Osteocyte (in vitro differentiated cells): ENCODE data around the gene SLC13A5. TPM values are rescaled to one million over a fixed set of nuclear protein-coding genes. Genes with fewer than 3 reads are reported as not detected.
"Not testable (repeated sequence)": the region's sequence is repeated elsewhere in the genome, so short reads cannot be mapped to it uniquely, and the experiment has no call there.

ENCODE experiments used
- DNase-seq: peaks from one replicate; pipeline ENCODE4 v3.0.0; 2021; ENCODE audit warnings: mixed read lengths; ENCODE audit not compliant: unreplicated experiment; ENCODE audit errors: extremely low spot score
- H3K27ac Mint-ChIP-seq: one replicate; pipeline ENCODE4 v1.8.0; 2021; ENCODE audit warnings: mild to moderate bottlenecking, mixed read lengths; ENCODE audit not compliant: unreplicated experiment
- H3K27me3 Mint-ChIP-seq: one replicate; pipeline ENCODE4 v1.8.0; 2021; ENCODE audit warnings: mixed read lengths; ENCODE audit not compliant: unreplicated experiment
- H3K36me3 Mint-ChIP-seq: one replicate; pipeline ENCODE4 v1.8.0; 2021; ENCODE audit warnings: mixed read lengths; ENCODE audit not compliant: unreplicated experiment
- H3K4me1 Mint-ChIP-seq: one replicate; pipeline ENCODE4 v1.8.0; 2021; ENCODE audit warnings: mixed read lengths; ENCODE audit not compliant: unreplicated experiment
- H3K4me3 Mint-ChIP-seq: one replicate; pipeline ENCODE4 v1.8.0; 2021; ENCODE audit warnings: mild to moderate bottlenecking, moderate library complexity, mixed read lengths; ENCODE audit not compliant: unreplicated experiment
- H3K9me3 Mint-ChIP-seq: one replicate; pipeline ENCODE4 v1.8.0; 2021; ENCODE audit warnings: mixed read lengths; ENCODE audit not compliant: unreplicated experiment
- total RNA-seq: library from RNA; stranded (reverse); gene quantifications from 2 replicates; pipeline ENCODE4 v1.2.1, GENCODE V29; 2021
- TF ChIP-seq, protein P1 (sequence below): fragments of 200-600 bp; sonication (generic); IDR thresholded peaks from 2 replicates; pipeline ENCODE4 v1.5.0; 2021; ENCODE audit warnings: antibody characterized with exemption, mild to moderate bottlenecking, moderate library complexity

SLC13A5 gene
- total RNA-seq, 1 donor from 2014 or later, result not detected

DNA sequence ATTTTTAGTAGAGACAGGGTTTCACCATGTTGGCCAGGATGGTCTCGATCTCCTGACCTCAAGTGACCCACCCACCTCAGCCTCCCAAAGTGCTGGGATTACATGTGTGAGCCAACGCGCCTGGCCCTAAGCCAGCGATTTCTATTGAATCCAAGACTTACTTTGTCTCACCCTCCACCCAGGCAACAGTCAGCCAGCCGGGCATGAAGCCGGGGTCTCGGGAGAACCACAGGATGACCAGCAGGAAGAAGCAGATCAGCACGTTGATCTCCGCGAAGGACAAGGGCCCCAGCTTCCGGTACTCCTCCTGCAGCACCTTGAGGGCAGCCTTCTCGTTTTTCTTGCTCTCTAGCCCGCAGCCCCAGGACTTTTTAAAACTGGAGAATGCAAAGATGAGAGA lies 17.6 kb downstream of the SLC13A5 start:
- H3K27ac Mint-ChIP-seq, result no peak overlapping the region
- H3K27me3 Mint-ChIP-seq, result peaks cover 12% of the 10 kb centered on the region
- no peaks in the 10 kb centered on the region for H3K4me1 Mint-ChIP-seq
- no peak overlapping the region for H3K4me3 Mint-ChIP-seq
- TF ChIP-seq, protein P1, sequence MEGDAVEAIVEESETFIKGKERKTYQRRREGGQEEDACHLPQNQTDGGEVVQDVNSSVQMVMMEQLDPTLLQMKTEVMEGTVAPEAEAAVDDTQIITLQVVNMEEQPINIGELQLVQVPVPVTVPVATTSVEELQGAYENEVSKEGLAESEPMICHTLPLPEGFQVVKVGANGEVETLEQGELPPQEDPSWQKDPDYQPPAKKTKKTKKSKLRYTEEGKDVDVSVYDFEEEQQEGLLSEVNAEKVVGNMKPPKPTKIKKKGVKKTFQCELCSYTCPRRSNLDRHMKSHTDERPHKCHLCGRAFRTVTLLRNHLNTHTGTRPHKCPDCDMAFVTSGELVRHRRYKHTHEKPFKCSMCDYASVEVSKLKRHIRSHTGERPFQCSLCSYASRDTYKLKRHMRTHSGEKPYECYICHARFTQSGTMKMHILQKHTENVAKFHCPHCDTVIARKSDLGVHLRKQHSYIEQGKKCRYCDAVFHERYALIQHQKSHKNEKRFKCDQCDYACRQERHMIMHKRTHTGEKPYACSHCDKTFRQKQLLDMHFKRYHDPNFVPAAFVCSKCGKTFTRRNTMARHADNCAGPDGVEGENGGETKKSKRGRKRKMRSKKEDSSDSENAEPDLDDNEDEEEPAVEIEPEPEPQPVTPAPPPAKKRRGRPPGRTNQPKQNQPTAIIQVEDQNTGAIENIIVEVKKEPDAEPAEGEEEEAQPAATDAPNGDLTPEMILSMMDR, result no peak
- H3K36me3 Mint-ChIP-seq, result no peaks in the 10 kb centered on the region
- no peaks in the 10 kb centered on the region for H3K9me3 Mint-ChIP-seq
- DNase-seq, result no peak

DNA sequence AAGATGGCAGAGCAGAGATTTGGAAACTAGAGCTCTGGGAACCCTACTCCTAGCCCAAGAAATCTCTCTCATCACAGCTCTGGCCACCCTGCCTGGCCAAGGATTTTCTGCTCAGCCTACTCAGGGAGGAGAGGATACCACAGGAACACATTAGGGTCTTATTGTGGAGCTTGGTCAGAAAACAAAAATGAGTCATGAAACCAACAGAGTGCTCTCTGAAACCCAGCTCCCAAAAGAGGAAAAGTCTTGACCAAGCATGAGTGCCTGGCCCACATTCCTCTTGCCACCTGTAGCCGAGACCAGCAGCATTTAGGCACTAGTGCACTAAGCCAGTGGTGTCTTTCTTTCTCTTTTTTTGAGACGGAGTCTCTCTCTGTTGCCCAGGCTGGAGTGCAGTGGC lies 18.1 kb downstream of the SLC13A5 start:
- TF ChIP-seq, protein P1, result no peak
- H3K36me3 Mint-ChIP-seq, result no peaks in the 10 kb centered on the region
- no peak overlapping the region for H3K4me3 Mint-ChIP-seq

DNA sequence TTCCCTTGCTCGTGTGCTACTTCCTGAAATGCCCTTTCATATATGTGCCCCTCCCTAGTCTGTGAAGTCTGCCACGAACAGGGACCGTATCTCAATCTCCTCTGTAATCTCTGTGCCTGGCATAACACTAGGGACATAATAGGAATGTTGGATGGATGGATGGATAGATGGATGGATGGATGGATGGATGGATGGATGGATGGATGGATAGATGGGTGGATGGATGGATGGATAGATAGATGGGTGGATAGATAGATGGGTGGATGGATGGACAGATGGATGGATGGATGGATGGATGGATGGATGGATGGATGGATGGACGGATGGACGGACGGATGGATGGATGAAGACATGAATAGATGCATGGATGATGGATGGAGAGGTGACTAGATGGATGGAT lies 21.2 kb downstream of the SLC13A5 start:
- not testable (repeated sequence) for H3K4me1 Mint-ChIP-seq, DNase-seq, H3K4me3 Mint-ChIP-seq, H3K9me3 Mint-ChIP-seq, H3K27ac Mint-ChIP-seq, H3K36me3 Mint-ChIP-seq
- H3K27me3 Mint-ChIP-seq, result peaks cover 11% of the 10 kb centered on the region

More for the DNA sequence above, 18.1 kb downstream of the SLC13A5 start:
- Mint-ChIP-seq H3K27me3 (peaks cover 11% of the 10 kb centered on the region), H3K4me1 (no peaks in the 10 kb centered on the region), H3K9me3 (no peaks in the 10 kb centered on the region), H3K27ac (no peak overlapping the region)
- no peak for DNase-seq

DNA sequence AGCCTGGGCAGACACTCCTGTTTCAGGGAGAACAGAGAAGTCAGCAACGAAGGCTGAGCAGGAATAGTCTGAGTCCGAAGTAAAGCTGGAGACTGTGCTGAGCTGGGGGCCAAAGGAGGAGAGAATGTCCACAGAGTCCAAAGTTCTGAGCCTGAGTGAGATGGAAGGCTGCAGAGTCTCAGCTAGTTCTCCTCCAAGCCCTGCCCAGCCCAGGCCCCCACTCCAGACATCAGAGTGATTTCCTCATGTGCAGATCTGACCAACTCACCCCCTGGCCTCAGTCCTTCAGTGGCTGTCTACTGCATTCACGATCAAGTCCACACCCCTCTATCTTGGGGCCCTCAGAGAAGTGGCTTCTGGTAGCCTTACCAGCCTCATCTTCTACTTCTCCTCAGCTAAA lies 21.6 kb downstream of the SLC13A5 start:
- no peaks in the 10 kb centered on the region for H3K4me1 Mint-ChIP-seq
- H3K4me3 Mint-ChIP-seq, result no peak overlapping the region
- TF ChIP-seq, protein P1, result no peak
- H3K36me3 Mint-ChIP-seq, result no peaks in the 10 kb centered on the region
- H3K27ac Mint-ChIP-seq, result no peak overlapping the region
- H3K9me3 Mint-ChIP-seq, result no peaks in the 10 kb centered on the region
- no peak for DNase-seq
- peaks cover 11% of the 10 kb centered on the region for H3K27me3 Mint-ChIP-seq

DNA sequence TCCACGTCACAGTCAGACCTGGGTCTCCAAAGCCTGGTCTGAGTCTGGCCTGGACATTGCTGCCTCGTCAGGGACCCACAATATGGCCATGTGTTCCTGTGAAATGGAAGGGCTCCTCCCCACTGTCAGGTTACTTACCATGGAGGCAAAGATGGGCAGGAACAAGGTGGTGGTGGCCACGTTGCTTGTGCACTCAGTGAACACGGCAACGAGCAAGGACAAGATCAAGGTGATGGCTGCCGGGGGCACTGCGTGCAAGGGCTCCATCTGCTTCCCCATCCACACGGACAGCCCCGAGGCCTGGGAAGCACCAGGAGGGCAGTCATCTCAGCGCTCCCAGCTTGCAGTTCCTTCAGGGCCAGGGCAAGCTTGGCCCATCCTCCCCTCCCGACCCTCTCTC lies 22.5 kb downstream of the SLC13A5 start:
- no peak overlapping the region for H3K4me3 Mint-ChIP-seq
- H3K36me3 Mint-ChIP-seq, result no peaks in the 10 kb centered on the region
- no peak for DNase-seq
- peaks cover 11% of the 10 kb centered on the region for H3K27me3 Mint-ChIP-seq
- H3K4me1 Mint-ChIP-seq, result no peaks in the 10 kb centered on the region
- no peak overlapping the region for H3K27ac Mint-ChIP-seq
- no peaks in the 10 kb centered on the region for H3K9me3 Mint-ChIP-seq
- TF ChIP-seq, protein P1, result no peak

DNA sequence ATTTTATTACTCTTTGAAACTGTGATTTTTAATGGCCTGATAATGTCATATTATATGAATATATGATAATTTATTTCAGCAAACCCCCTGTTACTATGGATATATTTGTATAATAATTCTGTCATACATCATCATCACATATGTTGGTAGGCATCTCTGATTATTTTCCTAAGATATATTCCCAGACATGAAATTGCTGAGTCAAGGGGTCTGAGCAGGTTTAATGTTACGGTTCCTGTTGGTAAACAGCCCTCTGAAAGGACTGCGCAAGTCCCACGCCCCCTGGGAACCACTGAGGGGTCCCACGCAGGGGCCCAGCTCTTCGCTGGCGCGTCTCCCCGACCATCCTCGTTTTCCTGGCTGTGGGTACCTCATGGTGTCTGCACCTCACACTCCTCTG lies 24.2 kb downstream of the SLC13A5 start:
- Mint-ChIP-seq H3K27me3 (peaks cover 9% of the 10 kb centered on the region), H3K36me3 (no peaks in the 10 kb centered on the region), H3K9me3 (no peaks in the 10 kb centered on the region), H3K27ac (no peak overlapping the region), H3K4me3 (no peak overlapping the region), H3K4me1 (no peaks in the 10 kb centered on the region)
- no peak for DNase-seq
- TF ChIP-seq, protein P1, result no peak
